Coronary artery (tissue), 2 donors: ENCODE results near the gene LDB1.
A peak's percentile ranks its signal among the peaks of the same experiment; 100 is the strongest.

Experiments used
- DNase-seq: peaks from one replicate; pipeline ENCODE4 v3.0.0-alpha.2; 2017; ENCODE audit warnings: low spot score
- H3K27ac ChIP-seq, 2 donors: fragments of 200-600 bp; sonication (generic); one replicate each; pipeline ENCODE4 v1.5.1; 2016 to 2019
- H3K4me3 ChIP-seq: fragments of 200-600 bp; sonication (generic); 2 replicates; pipeline ENCODE4 v1.5.1; 2016; ENCODE audit warnings: mild to moderate bottlenecking, moderate library complexity
- CTCF ChIP-seq: fragments of 200-600 bp; sonication (generic); IDR thresholded peaks from one replicate; pipeline ENCODE4 v1.5.1; 2019; ENCODE audit warnings: antibody characterized with exemption

The LDB1 gene

GRCh38 chr10:102117391-102118159, 2.6 kb downstream of the LDB1 start:
- H3K4me3 ChIP-seq = peak overlapping the region; percentile 96
- DNase-seq = peak; percentile 84
- H3K27ac ChIP-seq = peak overlapping the region; percentile 99 to 100
- TF ChIP-seq CTCF = no peak

GRCh38 chr10:102116656-102117055, 3.5 kb downstream of the LDB1 start:
- no peak for DNase-seq
- Histone ChIP-seq H3K27ac (peak overlapping the region; percentile 99 to 100), H3K4me3 (peak overlapping the region; percentile 96)
- TF ChIP-seq CTCF = no peak

GRCh38 chr10:102115775-102116174, 4.4 kb downstream of the LDB1 start:
- Histone ChIP-seq H3K27ac (peak overlapping the region in 1 of 2 donors; percentile 100), H3K4me3 (peak overlapping the region; percentile 84)
- no peak for DNase-seq
- TF ChIP-seq CTCF = no peak

- peak; percentile 89 for DNase-seq
These were observed 5.1 kb downstream of the LDB1 start for GRCh38 chr10:102114861-102115618.

GRCh38 chr10:102113956-102114857, 6.0 kb downstream of the LDB1 start:
- no peak for DNase-seq

More at GRCh38 chr10:102114861-102115618, 5.1 kb downstream of the LDB1 start:
- TF ChIP-seq CTCF = no peak
- peak overlapping the region; percentile 84 for H3K4me3 ChIP-seq
- H3K27ac ChIP-seq = peak overlapping the region; percentile 76 to 87

More at GRCh38 chr10:102113956-102114857, 6.0 kb downstream of the LDB1 start:
- Histone ChIP-seq H3K27ac (peak overlapping the region; percentile 76 to 87), H3K4me3 (peak overlapping the region; percentile 84)
- TF ChIP-seq CTCF = no peak
